ENCODE results near the gene DHRSX. TPM values are rescaled to one million over a fixed set of nuclear protein-coding genes. Genes with fewer than 3 reads are reported as not detected.
"Not testable (repeated sequence)": the region's sequence is repeated elsewhere in the genome, so short reads cannot be mapped to it uniquely, and the experiment has no call there.

DHRSX gene
- total RNA-seq, 2 donors from 2014 or later, result 14.8 to 46.5 TPM

- Histone ChIP-seq H3K27me3 (no peaks in the 10 kb centered on the region), H3K27ac (no peak overlapping the region), H3K36me3 (replicated peaks in 1 of 2; ENCODE audit: insufficient read depth in 1 of 2, low read depth in 2 of 2) (no peaks in the 10 kb centered on the region), H3K9me3 (no peaks in the 10 kb centered on the region), H3K4me3 (no peak overlapping the region), H3K4me1 (peaks cover 10% of the 10 kb centered on the region)
- ATAC-seq (peak; percentile 27), DNase-seq (peak in 2 of 4 donors; percentile 53 to 63)
- 48 to 55% methylated on average over 8 of the region's 8 CpGs for WGBS, 2 donors
- TF ChIP-seq CTCF (IDR thresholded peaks at IDR 0.05), result peak in 1 of 7 experiments; percentile 36
- no peak for TF ChIP-seq POLR2A (IDR thresholded peaks at IDR 0.05)
- intact Hi-C loops (cut with DNase I), result no loop called here
These were observed 7.3 kb upstream of the DHRSX start for GRCh38 chrX:2507904-2508627.

- Histone ChIP-seq H3K27ac (no peak overlapping the region), H3K9me3 (no peaks in the 10 kb centered on the region), H3K36me3 (replicated peaks in 1 of 2; ENCODE audit: insufficient read depth in 1 of 2, low read depth in 2 of 2) (no peaks in the 10 kb centered on the region), H3K4me1 (peaks cover 10% of the 10 kb centered on the region), H3K4me3 (no peak overlapping the region), H3K27me3 (no peaks in the 10 kb centered on the region)
- WGBS, 2 donors, result 82 to 97% methylated on average over 3 of the region's 3 CpGs
- intact Hi-C loops (cut with DNase I), result no loop called here
- TF ChIP-seq CTCF (IDR thresholded peaks at IDR 0.05) (no peak), POLR2A (IDR thresholded peaks at IDR 0.05) (no peak)
- ATAC-seq, result no peak
- no peak for DNase-seq
These were observed 6.4 kb upstream of the DHRSX start for GRCh38 chrX:2507196-2507595.

GRCh38 chrX:2505341-2505740 lies 4.6 kb upstream of the DHRSX start:
- H3K9me3 ChIP-seq; ATAC-seq; DNase-seq; H3K36me3 ChIP-seq (replicated peaks in 1 of 2; ENCODE audit: insufficient read depth in 1 of 2, low read depth in 2 of 2); H3K27me3 ChIP-seq; H3K4me1 ChIP-seq; intact Hi-C loops (cut with DNase I); H3K27ac ChIP-seq; H3K4me3 ChIP-seq: not testable (repeated sequence)
- WGBS, 2 donors, result 73 to 76% methylated on average over 8 of the region's 8 CpGs

- Histone ChIP-seq H3K4me1 (peaks cover 10% of the 10 kb centered on the region), H3K27ac (no peak overlapping the region), H3K9me3 (no peaks in the 10 kb centered on the region), H3K4me3 (no peak overlapping the region), H3K36me3 (replicated peaks in 1 of 2; ENCODE audit: insufficient read depth in 1 of 2, low read depth in 2 of 2) (no peaks in the 10 kb centered on the region), H3K27me3 (no peaks in the 10 kb centered on the region)
- 50 to 73% methylated on average over 5 to 7 of the region's 7 CpGs for WGBS, 2 donors
- DNase-seq, result no peak
- ATAC-seq, result no peak
- no peak for TF ChIP-seq POLR2A (IDR thresholded peaks at IDR 0.05)
- no peak for TF ChIP-seq CTCF (IDR thresholded peaks at IDR 0.05)
- intact Hi-C loops (cut with DNase I), result no loop called here
These were observed 4.0 kb upstream of the DHRSX start for GRCh38 chrX:2504706-2505332.

- no peak for ATAC-seq
- WGBS, 2 donors, result 84 to 89% methylated on average over 13 of the region's 13 CpGs
These were observed 3.1 kb upstream of the DHRSX start for GRCh38 chrX:2503591-2504500.

More at GRCh38 chrX:2503591-2504500, 3.1 kb upstream of the DHRSX start:
- Histone ChIP-seq H3K9me3 (no peaks in the 10 kb centered on the region), H3K27me3 (no peaks in the 10 kb centered on the region), H3K4me1 (peaks cover 20% of the 10 kb centered on the region), H3K4me3 (no peak overlapping the region), H3K27ac (no peak overlapping the region), H3K36me3 (replicated peaks in 1 of 2; ENCODE audit: insufficient read depth in 1 of 2, low read depth in 2 of 2) (no peaks in the 10 kb centered on the region)
- no peak for DNase-seq
- intact Hi-C loops (cut with DNase I), result no loop called here
- TF ChIP-seq POLR2A (IDR thresholded peaks at IDR 0.05) (no peak), CTCF (IDR thresholded peaks at IDR 0.05) (no peak)
